Measurements from ENCODE around the gene CCNE1. TPM values are rescaled to one million over a fixed set of nuclear protein-coding genes. Genes with fewer than 3 reads are reported as not detected.

CCNE1 gene
- total RNA-seq, 6 donors from 2014 or later, result 0.46 to 1.5 (median 0.91) TPM; not detected in 1

DNA sequence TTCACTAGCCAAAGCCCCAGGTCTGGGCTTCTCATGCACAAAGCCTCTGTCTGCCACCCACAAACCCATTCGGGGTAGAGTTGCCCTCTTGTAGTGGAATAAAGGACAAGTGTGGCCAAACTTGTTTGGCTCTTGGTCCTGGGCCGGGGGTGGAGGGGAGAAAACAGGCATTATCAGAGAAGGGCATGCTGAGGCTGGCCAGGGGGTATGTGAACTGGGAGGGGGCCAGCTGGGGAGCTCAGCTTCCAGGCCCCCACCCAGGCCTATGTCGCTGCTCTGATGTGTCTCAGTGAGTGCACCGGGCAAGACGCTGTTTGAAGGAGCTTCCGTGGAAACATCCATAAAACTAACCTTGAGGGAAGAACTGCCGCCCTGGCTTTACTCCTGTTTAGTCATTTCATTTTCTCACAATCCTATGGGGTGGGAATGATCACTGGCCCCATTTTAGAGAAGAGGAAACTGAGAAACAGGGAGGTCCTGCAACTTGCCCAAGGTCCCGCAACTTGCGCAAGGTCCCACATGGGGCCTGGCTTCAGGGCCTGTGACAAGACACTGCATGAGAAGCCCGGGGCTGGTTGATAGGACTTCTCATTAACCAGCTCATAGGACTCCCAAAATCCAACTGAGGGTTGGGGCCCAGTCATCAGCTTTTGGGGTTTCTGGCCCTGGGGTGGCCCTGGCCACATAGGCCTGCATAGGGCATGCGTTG, 30.8 kb downstream of the CCNE1 start:
- TF ChIP-seq EP300 (IDR thresholded peaks at IDR 0.05) (no peak), POLR2A (IDR thresholded peaks at IDR 0.05) (no peak), POLR2AphosphoS5 (IDR thresholded peaks at IDR 0.05) (no peak)
- TF ChIP-seq, protein P1, sequence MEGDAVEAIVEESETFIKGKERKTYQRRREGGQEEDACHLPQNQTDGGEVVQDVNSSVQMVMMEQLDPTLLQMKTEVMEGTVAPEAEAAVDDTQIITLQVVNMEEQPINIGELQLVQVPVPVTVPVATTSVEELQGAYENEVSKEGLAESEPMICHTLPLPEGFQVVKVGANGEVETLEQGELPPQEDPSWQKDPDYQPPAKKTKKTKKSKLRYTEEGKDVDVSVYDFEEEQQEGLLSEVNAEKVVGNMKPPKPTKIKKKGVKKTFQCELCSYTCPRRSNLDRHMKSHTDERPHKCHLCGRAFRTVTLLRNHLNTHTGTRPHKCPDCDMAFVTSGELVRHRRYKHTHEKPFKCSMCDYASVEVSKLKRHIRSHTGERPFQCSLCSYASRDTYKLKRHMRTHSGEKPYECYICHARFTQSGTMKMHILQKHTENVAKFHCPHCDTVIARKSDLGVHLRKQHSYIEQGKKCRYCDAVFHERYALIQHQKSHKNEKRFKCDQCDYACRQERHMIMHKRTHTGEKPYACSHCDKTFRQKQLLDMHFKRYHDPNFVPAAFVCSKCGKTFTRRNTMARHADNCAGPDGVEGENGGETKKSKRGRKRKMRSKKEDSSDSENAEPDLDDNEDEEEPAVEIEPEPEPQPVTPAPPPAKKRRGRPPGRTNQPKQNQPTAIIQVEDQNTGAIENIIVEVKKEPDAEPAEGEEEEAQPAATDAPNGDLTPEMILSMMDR (IDR thresholded peaks at IDR 0.05), result no peak
- ATAC-seq (ENCODE audit: low FRiP score in 2 of 2) (no peak), DNase-seq (no peak)
- no peaks in the 10 kb centered on the region for H3K9me3 ChIP-seq
- H3K4me3 ChIP-seq, result peak overlapping the region in 3 of 4 donors; percentile 27 to 96 (median 92)
- peaks cover 14 to 26% (median 24%) of the 10 kb centered on the region in 4 donors for H3K4me1 ChIP-seq
- 81 to 83% methylated on average over 9 to 11 of the region's 11 CpGs for WGBS, 2 donors
- no peaks in the 10 kb centered on the region for H3K27me3 ChIP-seq
- no peaks in the 10 kb centered on the region for H3K36me3 ChIP-seq
- no peak overlapping the region for H3K27ac ChIP-seq

DNA sequence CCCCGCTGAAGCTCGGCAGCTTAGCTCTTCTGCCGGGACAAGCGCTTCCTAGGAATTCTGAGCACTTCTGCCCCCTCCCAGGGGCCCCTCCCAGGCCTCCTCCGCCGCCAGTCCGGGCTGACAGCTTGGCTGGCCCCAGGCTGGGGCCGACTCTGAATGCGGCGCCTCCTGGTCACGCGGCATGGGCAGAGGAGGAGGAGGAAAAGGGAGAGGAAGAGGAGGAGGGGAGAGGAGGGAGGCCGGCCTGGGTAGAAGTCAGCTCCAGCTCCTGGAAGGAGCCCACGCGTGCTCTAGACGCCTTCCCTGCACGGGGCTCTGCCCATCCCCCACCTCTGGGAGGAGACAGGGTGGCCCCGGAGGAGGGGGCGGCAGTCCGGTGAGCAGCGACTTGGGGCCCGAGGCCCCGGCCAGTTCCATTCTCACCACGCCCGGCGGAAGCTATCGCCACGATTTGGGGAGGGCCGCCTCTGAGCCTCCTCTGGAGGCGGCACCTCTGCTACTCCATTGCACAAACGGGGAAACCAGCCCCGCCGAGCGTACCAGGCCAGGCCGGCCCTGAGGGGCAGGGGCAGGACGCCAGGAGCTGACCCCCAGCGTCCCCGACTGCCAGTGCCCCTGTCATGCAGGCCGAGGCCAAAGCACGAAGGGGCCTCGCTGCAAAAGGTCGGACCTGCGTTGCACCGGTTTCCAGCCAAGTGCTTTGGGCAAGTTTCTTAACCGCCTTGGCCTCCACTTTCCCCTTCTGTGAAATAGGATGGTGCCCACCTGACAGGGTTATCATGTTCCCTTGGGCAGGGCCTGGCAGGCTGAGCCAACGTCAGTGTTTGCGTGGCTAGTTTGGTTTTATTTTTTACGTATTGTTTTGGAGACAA, 31.6 kb downstream of the CCNE1 start:
- H3K4me1 ChIP-seq, result peaks cover 14 to 26% (median 24%) of the 10 kb centered on the region in 4 donors
- H3K9me3 ChIP-seq, result no peaks in the 10 kb centered on the region
- no peaks in the 10 kb centered on the region for H3K27me3 ChIP-seq
- peak in 1 of 2 donors; percentile 84 for DNase-seq
- peak overlapping the region in 1 of 4 donors; percentile 18 for H3K27ac ChIP-seq
- TF ChIP-seq, protein P1 (IDR thresholded peaks at IDR 0.05), result no peak
- TF ChIP-seq POLR2AphosphoS5 (IDR thresholded peaks at IDR 0.05) (no peak), POLR2A (IDR thresholded peaks at IDR 0.05) (no peak), EP300 (IDR thresholded peaks at IDR 0.05) (no peak)
- no peak for ATAC-seq (ENCODE audit: low FRiP score in 2 of 2)
- 3 to 11% methylated on average over 21 to 46 of the region's 48 CpGs for WGBS, 2 donors
- no peaks in the 10 kb centered on the region for H3K36me3 ChIP-seq
- H3K4me3 ChIP-seq, result peak overlapping the region in 3 of 4 donors; percentile 27 to 96 (median 92)

DNA sequence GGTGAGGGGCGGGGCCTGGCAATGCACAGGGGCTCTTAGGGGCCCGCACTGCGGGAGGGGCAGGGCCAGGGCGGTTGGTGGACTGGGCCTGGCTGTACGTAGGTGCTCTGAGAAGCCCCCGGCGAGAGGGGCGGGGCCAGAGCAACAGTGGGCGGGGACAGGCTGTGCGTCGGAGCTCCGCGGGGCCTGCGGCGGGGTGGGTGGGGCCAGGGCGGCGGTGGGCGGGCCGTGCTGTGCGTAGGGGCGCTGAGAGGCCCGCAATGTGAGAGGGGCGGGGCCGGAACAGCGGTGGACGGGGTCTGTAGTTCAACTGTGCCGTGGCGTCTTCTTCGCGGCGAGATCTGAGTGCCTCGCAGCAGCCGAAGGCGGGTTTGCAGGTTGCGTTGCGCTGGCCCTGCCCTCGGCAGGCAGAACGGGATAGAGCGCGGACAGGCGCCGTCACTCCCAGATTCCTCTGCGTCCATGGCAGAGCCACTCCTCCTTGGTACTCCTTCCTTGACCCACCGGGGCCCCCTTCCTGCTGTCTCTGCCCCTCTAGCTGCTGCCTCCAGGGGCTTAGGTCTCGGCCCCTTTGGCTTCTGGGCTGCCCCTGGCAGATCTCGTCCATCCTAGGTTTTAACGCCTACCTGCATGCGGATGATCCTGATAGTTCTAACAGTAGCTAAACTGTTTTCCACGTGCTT, 33.2 kb downstream of the CCNE1 start:
- H3K4me1 ChIP-seq, result peaks cover 14 to 26% (median 24%) of the 10 kb centered on the region in 4 donors
- peak; percentile 91 to 99 for DNase-seq
- peak; percentile 96 to 97 for ATAC-seq (ENCODE audit: low FRiP score in 2 of 2)
- H3K27ac ChIP-seq, result peak overlapping the region; percentile 48 to 89 (median 84)
- peak overlapping the region; percentile 77 to 96 (median 94) for H3K4me3 ChIP-seq
- no peaks in the 10 kb centered on the region for H3K9me3 ChIP-seq
- peak in 1 of 2 donors; percentile 24 for TF ChIP-seq POLR2AphosphoS5 (IDR thresholded peaks at IDR 0.05)
- TF ChIP-seq EP300 (IDR thresholded peaks at IDR 0.05), result no peak
- peak in 1 of 4 donors; percentile 51 for TF ChIP-seq POLR2A (IDR thresholded peaks at IDR 0.05)
- no peaks in the 10 kb centered on the region for H3K36me3 ChIP-seq
- 0 to 4% methylated on average over 5 to 25 of the region's 49 CpGs for WGBS, 2 donors
- H3K27me3 ChIP-seq, result no peaks in the 10 kb centered on the region

DNA sequence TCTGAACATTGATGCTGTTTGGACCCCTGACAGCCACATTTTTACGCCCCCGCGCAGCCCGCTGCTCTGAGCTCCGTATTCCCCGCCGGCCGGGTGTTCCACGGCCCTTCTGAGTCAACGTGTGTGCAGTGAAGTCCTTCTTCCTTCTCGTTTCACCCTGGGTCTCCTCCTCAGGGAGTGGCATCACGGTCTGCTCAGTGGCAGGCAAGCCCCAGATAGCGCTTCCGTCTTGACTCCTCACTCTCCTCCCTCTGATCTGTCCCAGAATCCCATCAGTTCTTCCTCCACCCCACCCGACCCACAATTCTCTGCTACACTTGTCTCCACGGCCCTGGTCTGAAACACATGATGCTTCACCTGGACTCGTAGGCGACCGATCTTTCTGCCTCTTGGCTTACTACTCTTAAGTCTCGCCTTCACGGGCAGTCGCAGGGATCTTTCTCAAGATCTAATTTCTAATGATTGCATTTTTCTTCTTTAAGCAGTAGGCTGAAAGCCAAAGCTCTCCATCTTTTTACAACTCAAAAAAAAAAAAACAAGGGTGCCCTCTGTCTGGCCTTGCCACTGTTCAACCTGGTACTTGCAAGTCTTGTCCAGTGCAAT, 33.9 kb downstream of the CCNE1 start:
- TF ChIP-seq POLR2AphosphoS5 (IDR thresholded peaks at IDR 0.05) (no peak), EP300 (IDR thresholded peaks at IDR 0.05) (no peak), POLR2A (IDR thresholded peaks at IDR 0.05) (no peak)
- TF ChIP-seq, protein P1 (IDR thresholded peaks at IDR 0.05), result no peak
- peak in 1 of 2 donors; percentile 79 for DNase-seq
- H3K36me3 ChIP-seq, result no peaks in the 10 kb centered on the region
- H3K27me3 ChIP-seq, result no peaks in the 10 kb centered on the region
- peak overlapping the region; percentile 48 to 89 (median 84) for H3K27ac ChIP-seq
- peak in 1 of 2 donors; percentile 4 for ATAC-seq (ENCODE audit: low FRiP score in 2 of 2)
- WGBS, 2 donors, result 4 to 6% methylated on average over 22 of the region's 22 CpGs
- peak overlapping the region; percentile 77 to 96 (median 94) for H3K4me3 ChIP-seq
- no peaks in the 10 kb centered on the region for H3K9me3 ChIP-seq
- peaks cover 14 to 26% (median 24%) of the 10 kb centered on the region in 4 donors for H3K4me1 ChIP-seq
